ENCODE measurements around the gene KCNQ5.

KCNQ5 gene

DNA sequence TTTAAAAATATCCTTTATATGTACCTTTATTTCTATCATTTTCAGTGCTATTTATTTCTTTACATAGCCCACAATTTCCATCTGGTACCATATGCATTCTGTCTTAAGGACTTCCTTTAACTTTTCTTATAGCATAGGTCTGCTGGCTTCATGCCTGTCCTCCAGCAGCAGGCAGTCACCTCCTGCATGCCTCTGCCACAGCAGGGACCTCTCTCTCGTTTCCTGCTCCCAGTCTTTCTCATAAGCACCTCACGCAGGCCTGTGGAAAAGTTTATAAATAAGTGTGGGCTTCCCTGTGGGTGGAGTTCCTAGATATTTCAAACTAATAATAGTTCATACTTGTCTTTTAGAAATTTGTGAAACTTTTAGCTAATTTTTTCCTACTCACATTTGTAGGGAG lies 133.9 kb downstream of the KCNQ5 start:
- no peak for DNase-seq

DNA sequence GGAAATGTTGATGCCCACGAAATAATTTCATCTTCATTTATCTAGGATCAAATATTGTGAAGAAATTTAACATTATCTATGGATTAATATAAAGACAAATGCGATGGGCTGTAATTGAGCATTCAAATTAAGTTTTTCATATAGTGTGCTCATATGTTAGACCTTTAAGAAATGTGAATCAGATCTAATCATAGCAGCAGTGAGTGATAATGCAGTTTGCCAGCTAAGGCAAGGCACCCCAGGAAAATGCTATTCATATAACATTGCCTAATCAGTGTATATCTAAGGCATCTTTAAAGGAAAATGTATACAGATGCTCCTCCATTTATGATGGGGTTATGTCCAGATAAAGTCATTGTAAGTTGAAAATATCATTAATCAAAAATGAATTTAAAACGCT lies 135.2 kb downstream of the KCNQ5 start:
- DNase-seq: no peak

DNA sequence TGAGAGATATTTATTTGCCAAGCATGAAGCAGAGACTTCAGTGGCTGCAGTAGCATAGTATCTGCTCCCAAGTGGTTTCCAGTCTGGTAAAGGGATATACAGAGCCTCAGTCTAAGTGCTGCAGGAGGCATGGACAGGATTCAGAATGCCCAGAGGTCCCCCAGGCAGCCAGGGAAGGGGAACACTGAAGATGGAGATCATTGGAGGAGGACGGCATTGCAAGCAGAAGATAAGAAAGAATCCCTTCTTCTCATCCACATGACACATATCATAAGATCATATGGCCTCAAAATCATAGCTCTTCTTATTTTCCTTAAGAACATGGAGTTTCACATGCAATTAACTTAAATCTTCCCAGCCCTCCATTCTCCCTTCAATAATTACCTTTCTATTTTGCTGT lies 136.1 kb downstream of the KCNQ5 start:
- DNase-seq: no peak

DNA sequence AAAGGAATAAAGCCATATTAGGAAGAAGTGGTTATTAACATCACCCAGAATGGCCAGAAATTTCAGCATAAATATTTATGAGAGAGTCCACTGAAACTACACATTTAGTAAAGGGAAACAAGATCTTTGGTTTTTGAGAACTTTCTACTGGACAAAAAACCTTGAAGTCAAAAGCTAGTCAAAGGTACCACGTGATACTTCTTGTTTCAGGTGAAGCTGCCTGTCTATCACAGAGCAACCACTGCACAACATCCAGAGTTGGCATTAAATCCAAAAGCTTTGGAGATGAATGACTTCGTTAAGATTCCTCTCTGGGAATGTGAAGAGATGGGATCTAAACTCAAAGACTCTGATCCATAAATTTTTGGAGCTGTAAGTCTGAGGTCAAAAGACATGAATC lies 137.0 kb downstream of the KCNQ5 start:
- DNase-seq: no peak

DNA sequence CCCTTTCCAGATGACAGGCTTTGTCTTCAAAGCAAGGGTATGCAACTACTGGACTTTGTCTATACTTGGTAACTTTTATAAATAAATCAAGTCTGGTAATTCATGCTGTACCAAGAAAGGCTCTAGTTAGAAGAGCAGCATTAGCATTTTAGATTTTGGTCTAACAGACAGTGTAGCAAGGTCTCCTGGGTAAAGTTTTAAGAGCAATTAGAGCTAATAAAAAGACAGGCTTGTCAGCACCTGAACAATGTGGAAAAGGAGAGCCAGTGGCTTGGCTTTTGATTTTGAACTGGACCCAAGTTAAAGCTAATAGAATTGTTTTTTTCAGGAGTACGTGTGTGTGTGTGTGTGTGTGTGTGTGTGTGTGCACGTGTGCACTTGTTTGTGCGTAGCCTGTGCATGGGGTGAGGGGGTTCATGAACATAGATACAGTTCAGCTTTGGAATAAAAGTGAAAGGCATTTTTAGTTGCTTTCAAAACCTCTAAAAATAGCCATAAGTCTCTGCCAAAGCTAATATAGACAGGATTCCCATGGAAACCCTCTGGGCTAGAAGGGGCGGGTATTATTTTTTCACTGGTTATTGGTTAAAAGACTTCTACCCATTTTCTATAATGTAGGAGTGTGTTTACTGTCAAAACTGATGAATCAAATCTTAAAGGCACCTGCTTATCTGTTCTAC lies 138.4 kb downstream of the KCNQ5 start:
- DNase-seq: no peak

DNA sequence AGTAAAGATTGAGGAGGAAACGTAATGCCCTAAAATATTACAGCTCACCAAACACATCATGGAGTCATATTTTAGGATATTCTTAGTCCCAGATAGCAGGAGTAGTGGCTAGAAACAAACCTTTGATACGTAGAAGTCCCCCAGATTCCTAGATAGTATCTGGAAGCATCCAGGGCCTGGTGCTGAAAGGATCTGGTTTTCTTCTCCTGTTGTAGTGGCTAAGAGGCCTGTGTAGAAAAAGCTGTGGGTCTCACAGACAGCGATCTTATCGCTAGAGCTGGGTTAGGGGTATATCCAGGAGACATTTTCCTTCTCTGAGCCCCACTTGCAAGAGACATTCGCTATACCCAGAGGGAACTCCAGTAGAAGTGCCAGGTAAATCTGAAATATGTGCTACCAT lies 139.9 kb downstream of the KCNQ5 start:
- DNase-seq: no peak

DNA sequence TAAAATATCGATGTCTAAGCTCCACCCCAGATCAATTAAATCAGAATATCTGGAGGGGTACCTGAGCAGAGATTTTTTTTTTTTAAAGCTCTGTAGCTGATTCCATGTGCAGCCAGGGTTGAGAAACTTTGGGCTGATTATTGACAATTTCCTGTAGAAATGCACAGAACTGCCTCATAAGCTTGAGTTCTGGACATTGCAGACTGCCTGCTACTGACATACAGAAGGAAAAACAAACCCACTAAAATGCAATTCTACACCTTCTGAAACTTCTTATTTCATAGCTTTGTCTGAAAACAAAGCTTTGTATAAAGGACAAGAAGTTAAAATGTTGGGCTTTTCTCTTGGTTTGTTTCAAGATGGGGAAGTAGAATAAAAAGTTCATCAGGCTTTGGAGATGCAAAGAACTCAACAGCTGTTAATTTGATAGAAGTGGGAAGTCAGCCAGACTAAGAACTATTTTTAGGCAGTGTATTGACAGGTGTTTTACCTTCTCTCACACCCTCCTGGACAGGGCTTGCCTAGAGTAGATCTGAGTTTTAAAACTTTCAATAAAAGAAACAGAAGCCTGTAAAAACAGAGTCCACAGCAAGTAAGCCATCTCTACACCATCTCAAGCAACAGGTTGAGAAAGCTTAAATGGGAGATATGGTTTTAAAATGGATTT lies 147.7 kb downstream of the KCNQ5 start:
- DNase-seq: no peak

DNA sequence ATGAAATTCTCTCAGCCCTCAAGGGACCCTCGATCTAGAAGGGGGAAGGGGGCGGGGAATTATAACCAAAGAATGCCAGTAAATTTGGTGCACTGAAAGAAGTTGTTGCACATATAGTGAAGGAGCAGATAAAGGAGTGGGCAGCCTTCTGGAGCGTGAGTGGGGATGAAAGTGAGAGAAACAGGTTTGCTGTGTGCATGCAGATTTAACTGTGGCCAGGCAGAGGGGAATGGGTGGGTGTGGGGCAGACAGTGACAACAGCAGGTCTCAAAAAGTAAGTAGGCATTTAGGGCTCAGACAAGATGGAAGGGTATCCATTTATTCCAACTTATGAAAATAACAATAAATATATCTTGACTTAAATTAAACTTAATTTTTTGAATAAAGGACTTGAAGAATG lies 149.1 kb downstream of the KCNQ5 start:
- no peak for DNase-seq

DNA sequence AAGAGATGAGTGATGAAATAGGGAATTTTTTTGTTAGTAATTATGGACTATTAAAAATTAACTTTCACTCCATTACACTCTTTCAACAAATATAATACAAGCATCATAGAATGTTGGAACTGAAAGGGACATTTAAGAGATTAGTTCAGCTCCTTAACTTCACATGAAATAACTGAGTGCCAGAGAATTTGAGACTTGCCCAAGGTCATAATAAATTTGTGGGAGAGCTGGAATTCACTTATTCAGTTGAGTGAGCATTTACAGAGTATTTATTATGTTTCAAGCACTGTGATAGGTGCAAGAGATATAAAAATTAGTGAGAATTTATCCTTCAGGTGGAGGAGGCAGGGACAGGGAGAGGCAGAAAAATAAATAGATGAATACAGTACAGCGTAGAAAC lies 154.6 kb downstream of the KCNQ5 start:
- DNase-seq: no peak

DNA sequence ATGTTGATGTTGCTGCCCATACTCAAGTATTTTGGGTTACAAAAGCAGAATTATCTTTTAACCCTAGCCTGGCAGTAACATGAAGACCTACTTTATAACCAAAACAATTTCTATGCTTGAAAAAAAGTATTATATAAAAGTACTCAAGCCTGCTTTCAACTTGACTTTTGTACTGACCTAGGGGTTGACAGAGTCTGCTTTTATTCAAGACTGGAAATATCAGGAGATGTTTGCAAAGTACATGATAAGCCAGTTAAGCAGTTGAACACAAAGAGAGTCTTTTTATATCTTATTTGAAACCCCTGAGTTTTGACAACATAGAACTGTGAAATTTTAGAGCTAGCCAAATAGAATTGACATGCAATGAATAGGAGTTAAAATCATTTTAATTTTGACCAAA lies 159.8 kb downstream of the KCNQ5 start:
- no peak for DNase-seq

DNA sequence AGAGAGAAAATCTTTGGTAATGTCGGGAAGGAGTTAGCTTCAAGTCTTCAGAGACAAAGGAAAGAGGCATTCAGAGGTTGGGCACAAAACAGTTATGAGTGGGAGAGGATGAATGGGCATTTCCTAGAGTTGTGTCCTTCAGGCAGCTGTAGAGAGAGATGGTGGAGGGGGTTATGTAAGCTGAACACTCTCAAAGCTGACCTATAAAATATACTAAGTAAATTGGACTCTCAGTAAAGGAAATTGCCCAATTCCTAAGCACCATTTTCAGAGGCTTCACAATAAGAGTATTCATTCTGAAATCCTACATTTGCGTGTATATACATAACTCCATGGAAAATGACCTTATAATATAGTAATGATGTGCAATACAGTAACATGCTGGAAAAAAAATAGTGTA lies 161.2 kb downstream of the KCNQ5 start:
- no peak for DNase-seq

DNA sequence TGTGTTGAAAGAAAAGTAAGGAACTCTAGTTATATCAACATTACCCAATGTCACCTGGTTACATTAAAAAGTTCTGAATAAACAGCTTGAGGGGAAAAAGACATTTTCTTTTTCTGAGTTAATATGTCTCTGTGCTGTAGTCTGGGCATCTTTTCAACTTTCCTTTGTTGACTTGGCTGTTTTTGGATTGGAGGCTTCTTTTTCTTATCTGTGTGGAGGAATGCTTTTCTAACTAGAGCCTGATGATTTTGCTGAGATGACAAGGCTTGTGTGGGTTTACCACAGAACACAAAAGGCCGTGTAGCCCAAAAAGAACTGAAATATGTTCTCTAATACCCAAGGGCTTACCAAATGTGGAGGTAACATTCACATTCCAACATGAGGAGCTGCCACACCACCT lies 161.8 kb downstream of the KCNQ5 start:
- DNase-seq: no peak

DNA sequence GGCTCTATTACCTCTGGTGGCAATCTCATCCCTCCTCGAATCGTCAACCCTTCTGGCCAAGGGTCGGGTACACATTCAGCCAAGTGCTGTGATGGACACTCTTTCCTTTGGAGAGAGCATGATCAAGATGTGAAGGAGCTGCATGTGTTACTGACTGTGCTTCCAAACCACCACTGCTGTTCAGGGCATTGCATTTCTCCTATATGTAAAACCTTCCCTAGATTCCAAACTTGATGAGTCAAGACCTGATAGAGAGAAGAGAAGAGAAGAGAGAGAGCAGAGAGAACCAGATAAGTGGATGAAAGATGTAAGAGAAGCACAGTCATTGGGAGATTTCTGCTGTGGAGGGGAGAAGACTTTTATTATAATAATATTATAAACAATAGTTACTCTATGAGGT lies 162.2 kb downstream of the KCNQ5 start:
- no peak for DNase-seq

DNA sequence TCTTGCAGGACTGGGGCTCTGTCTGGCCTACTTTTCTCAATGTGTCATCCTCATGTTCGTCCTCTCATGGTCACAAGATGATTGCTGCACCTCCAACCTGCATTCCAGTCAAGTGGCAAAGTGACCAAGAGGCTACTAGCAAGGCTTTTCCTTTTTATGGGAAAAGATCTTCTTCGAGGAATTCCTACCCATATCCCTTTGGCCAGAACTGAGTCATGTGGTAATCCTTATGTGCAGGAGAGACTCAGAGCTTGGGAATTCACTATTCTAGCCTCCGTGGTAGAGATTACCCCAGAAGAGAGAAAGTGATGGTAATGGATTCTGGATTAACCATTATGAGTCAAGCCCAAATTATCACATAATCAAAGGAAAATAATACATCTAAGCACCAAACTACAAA lies 162.7 kb downstream of the KCNQ5 start:
- DNase-seq: no peak

DNA sequence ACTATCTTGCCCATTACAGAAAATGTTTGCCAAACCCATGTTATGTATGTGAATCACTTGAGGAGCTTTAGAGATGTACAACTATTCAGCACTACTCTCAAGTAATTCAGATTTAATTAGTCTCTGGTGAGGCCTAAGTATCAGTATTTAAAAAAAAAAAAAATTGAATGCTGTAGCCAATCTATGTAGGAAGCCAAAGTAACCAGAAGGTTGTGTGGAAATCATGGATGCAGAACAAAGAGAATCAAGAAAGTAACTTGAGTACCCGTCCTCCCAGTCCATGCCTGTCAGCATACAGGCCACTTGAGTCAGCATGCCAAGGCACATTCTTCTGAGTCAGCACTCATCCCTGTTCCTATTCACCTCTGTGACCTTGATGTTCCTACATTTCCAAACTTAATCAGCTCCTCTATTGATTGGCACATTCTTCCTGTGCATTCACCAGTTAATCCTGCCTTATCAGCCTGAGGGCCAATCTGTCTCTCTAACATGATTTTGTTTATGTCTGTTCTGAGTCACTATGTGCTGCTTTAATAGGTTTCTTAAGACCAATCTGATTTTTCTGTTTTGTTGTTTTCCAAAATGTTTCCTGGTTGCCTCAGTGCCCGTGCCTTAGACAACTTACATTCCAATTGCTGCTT lies 165.6 kb downstream of the KCNQ5 start:
- no peak for DNase-seq

DNA sequence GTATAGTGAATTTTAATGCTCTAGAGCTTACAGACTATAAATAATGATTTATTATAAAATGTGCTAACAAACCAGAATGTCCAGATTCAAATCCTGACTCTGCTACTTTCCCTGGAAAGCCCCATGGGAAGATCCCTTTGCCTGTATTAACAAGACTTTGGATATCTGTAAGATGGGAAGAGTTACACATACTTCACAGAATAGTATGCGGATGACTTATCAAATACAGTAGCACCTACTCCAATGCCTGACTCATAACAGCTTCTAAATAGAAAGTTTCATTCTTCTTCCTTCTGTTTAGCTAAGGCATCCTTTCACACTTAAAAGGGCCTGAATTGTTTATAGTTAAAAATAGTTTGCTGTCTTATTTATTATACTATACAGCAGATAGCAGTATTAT lies 166.3 kb downstream of the KCNQ5 start:
- DNase-seq: no peak

DNA sequence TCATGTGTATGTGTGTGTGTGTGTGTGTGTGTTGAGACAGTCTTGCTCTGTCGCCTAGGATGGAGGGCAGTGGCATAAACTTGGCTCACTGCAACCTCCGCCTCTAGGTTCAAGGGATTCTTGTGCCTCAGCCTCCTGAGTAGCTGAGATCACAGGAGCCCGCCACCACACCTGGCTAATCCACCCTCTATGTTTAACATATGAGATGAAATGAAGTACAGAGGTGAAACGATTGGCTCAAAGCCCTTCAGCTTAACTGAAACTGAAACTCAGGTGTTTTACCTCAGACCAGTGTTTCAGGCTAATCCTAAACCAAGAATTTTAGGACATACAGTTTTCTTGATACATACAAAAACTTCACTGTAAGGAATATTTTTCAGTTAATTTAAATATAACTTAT lies 167.3 kb downstream of the KCNQ5 start:
- DNase-seq: no peak

DNA sequence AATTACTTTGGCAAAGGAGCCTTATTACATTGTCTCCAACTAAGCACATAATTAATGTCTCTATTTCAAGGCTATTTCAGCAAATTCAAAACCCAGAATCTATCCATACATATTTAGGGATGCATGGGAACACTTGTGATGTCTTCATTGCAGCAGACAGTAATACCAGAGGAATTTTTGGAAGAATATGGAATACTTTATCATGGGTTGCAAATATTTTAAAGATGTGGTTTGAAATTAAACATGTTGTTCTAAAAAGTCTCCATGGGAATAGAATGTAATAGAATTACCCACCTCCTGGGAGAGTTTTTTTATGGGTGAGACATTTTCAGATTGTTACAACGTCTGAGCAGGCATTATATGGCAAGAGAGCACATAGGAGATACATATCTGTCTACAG lies 170.8 kb downstream of the KCNQ5 start:
- DNase-seq: no peak

DNA sequence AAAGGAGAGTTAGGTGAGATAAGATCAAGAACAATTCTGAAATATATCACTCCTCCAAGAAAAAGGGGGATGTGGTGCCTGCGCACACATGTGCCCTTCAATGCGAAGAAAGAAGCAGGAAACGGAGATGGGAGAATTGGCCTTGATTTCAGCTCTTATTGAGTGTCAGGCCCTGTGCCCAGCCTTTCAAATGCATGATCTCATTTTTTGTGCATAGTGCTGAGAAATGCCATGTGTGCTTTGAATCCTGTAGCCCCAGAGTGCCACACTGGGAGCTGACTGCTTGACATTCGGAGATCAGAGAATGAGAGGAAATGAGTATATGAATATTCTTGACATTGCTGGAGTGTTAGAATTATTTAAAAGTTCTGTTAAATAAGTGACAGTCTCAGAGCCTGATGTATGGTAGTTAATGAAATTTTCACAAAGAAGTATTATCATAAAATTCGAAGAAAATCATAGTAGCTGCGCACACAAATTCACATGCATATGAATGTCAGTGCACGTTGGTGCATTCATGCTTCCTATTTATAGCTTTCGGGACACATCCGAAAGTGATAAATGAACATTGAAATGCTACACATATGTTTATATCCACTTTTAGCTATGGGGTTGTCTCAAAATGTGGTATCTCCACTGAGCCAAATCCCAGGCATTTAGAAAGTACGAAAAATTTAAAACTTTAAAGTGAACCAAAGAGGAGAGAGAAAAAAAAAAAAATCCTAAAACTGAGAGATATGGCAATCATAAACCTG lies 172.0 kb downstream of the KCNQ5 start:
- no peak for DNase-seq

DNA sequence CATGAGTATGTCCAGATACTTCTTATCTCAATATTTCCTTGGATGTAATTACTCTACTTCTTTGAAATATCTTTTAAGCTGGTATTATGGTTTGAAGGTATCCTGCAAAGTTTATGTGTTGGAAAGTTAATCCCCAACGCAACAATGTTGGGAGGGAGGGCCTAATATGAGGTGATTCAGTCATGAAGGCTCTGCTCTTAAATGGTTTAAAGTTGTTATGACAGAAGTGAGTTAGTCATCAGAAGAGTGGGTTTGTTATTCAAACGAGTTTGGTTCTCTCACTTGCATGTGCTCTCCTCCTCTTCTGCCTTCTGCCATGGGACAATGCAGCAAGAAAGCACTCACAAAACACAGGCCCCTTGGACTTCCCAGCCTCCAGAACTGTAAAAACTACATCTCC lies 176.3 kb downstream of the KCNQ5 start:
- no peak for DNase-seq

DNA sequence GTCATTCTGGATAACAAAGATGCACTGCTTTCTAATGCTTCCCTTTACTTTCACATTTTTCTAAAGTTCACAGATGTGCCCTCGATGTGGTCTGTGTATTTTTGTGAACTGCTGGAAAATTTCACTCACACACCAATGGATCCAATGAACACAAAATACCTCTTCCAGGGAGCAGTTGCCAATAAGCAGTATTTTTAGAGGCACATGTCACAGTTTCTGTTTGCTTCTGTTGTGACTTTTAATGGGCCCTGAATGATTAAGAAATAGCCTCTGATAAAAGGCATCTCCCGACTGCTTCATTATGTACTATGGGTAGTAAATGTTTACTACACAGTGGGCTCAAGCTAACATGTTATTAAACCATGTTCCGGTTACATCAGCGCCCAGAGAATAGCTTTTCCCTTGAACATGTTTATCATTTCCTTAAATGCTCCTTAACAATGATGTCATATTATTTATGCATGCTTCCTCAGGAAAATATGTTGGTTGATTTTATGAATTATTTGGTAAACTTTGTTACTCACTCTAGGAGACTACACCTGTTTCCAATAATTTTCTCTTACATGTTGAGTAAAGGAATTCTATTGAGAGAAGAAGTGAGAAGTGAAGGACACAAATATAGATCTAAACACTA lies 188.0 kb downstream of the KCNQ5 start:
- DNase-seq: no peak

DNA sequence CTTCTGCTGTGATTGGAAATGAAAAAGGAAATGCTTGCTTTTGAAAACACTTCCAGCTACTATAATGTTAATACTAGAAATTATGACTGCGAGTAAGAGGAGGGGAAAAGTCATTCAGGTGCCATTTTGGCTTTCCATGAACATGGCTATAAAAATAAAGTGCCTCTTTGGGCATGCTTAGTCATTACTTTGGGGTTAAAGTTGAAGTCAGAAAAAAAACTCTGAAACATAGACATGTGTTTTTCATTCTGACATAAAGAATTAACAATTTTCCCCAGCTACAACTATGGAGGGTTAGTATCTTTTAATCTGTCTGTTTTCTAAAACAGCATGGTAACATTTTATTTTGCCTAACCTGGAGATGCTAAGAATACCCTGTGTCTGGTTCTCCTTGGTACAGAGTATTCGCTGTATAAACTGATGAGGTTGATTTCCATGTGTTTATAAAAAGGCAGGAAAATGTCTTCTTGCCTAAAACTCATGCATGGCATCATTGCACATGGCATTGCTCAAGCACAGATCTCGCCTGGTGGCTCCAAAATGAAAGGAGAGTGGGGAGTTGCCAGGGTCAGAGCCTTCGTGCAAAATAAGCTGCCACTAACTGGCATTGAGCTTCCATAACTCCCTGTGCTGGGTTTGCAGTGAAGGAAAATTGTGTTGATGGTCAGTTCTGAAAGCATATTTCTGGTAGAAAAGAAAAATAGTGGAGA lies 188.9 kb downstream of the KCNQ5 start:
- no peak for DNase-seq

DNA sequence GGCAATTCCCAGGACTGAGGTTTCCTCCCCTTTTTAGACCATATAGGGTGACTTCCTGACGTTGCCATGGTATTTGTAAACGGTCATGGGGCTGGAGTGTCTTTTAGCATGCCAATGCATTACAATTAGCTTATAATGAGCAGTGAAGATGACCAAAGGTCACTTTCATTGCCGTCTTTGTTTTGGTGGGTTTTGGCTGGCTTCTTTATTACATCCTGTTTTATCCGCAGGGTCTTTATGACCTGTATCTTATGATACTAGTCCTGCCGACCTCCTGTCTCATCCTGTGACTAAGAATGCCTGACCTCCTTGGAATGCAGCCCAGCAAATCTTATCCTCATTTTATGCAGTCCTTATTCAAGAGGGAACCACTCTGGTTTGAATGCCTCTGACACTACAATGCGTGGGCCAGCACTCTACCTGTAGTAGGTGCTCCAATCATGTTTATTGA lies 190.1 kb downstream of the KCNQ5 start:
- DNase-seq: no peak

Measured in stimulated activated CD4-positive, alpha-beta T cell treated with anti-CD3 and anti-CD28 coated beads, Interleukin-2, amount 100 ng/mL, for 48 hours (primary cell).